Activated naive CD4-positive, alpha-beta T cell treated with anti-CD3 and anti-CD28 coated beads for 36 hours (primary cell): ENCODE measurements around the gene TSSK2. TPM values are rescaled to one million over a fixed set of nuclear protein-coding genes. Genes with fewer than 3 reads are reported as not detected.

Experiments
- CTCF ChIA-PET: fragments of 350-600 bp; sonication (Branson Sonifier 250); formaldehyde crosslinking; loops from one replicate; lab custom pipeline; 2021; ENCODE audit warnings: antibody characterized with exemption; lab: Charles Lee
- DNase-seq: peaks from one replicate; pipeline ENCODE4 v3.0.0-alpha.2; 2020
- H3K27ac Mint-ChIP-seq: one replicate; pipeline ENCODE4 v1.8.0; 2021; ENCODE audit warnings: mild to moderate bottlenecking, mixed read lengths
- H3K27me3 Mint-ChIP-seq: one replicate; pipeline ENCODE4 v1.8.0; 2021; ENCODE audit warnings: low read depth, mixed read lengths
- H3K36me3 Mint-ChIP-seq: one replicate; pipeline ENCODE4 v1.8.0; 2021; ENCODE audit warnings: low read depth, mixed read lengths
- H3K4me1 Mint-ChIP-seq: one replicate; pipeline ENCODE4 v1.8.0; 2021; ENCODE audit warnings: low read depth, mixed read lengths
- H3K4me3 Mint-ChIP-seq: one replicate; pipeline ENCODE4 v1.8.0; 2021; ENCODE audit warnings: mild to moderate bottlenecking, moderate library complexity, mixed read lengths
- H3K9me3 Mint-ChIP-seq: one replicate; pipeline ENCODE4 v1.8.0; 2021; ENCODE audit warnings: mixed read lengths
- intact Hi-C: fragments of 100-400 bp; cut with micrococcal nuclease; formaldehyde crosslinking; loops from one replicate; pipeline ENCODE4 v1.15.1; 2023
- total RNA-seq, 2 experiments: library from RNA; stranded (reverse); gene quantifications; one replicate each; pipeline ENCODE4 v1.2.3, GENCODE V29; 2021

The TSSK2 gene
- total RNA-seq, 2 experiments from 2014 or later, result not detected

DNA sequence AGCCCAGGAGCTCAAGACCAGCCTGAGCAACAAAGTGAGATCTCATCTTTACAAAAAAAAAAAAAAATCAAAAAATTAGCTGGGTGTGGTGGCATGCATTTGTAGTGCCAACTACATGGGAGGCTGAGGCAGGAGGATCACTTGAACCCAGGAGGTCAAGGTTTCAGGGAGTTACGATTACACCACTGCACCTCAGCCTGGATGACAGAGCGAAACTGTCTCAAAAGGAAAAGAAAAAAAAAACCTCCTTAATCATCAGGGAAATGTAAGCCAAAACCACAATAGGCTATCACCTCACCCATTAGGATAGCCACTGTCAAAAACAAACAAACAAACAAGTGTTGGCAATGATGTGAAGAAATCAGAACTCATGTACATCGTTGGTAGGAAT lies 22.3 kb upstream of the TSSK2 start:
- intact Hi-C loops, result loop anchor here (1.0 to 5.0 kb wide), 7 partner anchors 13 to 370 kb away; partner anchors contain the start of genes CDC45, CLTCL1, DGCR2 and ESS2
- Mint-ChIP-seq H3K36me3 (no peaks in the 10 kb centered on the region), H3K27me3 (no peaks in the 10 kb centered on the region), H3K27ac (peak overlapping the region; percentile 66), H3K9me3 (no peaks in the 10 kb centered on the region), H3K4me1 (peaks cover 70% of the 10 kb centered on the region), H3K4me3 (no peak overlapping the region)
- no peak for DNase-seq
- CTCF ChIA-PET, result interaction anchor here (1.6 kb wide), 1 partner anchor 11 kb away, joined by 3 read pairs; no protein-coding TSS in a partner anchor

DNA sequence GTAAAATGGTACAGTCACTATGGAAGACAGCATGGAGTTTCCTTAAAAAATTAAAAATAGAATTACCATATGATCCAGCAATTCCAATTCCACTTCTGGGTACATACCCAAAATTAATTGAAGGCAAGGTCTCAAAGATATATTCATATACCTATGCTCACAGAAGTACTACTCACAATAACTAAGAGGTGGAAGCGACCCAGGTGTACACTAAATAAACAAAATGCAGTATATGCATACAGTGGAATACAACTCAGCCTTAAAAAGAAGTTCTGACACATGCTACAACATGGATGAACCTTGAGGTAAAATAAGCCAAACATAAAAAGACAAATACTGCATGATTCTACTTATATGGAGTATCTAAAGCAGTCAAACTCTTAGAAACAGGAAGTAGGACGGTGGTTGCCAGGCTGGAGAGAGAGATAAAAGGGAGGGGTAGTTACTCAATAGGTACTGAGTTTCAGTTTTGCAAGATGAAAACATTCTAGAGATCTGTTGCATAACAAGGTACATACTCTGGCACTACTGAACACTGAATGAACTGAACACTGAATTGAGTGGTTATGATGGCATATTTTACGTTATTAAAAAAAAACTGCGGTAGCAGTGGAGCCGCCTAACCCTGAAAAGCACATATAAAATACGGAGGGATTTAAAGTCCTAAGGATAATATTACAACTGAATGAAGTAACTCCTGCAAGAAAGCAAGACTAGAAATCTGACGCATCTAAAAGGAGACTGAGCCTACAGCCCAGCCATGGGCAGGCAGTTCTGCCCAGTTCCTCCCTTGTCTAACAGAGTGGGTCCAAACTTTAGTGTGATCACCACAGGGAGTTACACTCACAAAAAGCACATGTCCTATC lies 21.7 kb upstream of the TSSK2 start:
- Mint-ChIP-seq H3K27me3 (no peaks in the 10 kb centered on the region), H3K4me1 (peaks cover 67% of the 10 kb centered on the region), H3K27ac (peak overlapping the region; percentile 79), H3K4me3 (peak overlapping the region; percentile 39), H3K9me3 (no peaks in the 10 kb centered on the region), H3K36me3 (no peaks in the 10 kb centered on the region)
- CTCF ChIA-PET, result interaction anchor here (1.1 to 1.9 kb wide), 3 partner anchors 12 to 73 kb away, joined by 4 to 11 read pairs (median 4); partner anchors contain the start of gene ESS2
- intact Hi-C loops, result loop anchor here (1.0 to 5.0 kb wide), 7 partner anchors 13 to 369 kb away; partner anchors contain the start of genes CDC45, CLTCL1, DGCR2 and ESS2
- peak; percentile 78 for DNase-seq

DNA sequence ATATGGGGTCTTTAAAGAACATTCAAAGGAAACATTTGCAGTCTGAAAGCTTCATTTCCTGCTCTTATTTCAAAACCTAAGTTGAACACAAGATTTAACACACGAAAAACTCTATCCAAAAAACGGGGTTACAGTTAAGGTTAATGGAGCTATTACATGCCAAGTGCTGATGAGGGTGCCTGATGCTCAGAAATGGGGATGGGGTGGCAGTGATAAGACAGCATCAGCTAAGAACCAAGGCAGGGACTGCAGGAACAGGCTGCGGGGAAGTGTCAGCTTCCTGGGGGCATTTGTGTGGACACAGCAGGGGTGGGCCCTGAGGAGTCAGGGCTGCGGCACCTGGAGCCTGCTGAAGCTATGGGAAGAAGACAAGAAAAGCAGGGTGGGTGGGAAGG lies 21.0 kb upstream of the TSSK2 start:
- Mint-ChIP-seq H3K9me3 (no peaks in the 10 kb centered on the region), H3K36me3 (no peaks in the 10 kb centered on the region), H3K4me1 (peaks cover 73% of the 10 kb centered on the region), H3K27ac (peak overlapping the region; percentile 79), H3K27me3 (no peaks in the 10 kb centered on the region), H3K4me3 (peak overlapping the region; percentile 39)
- intact Hi-C loops, result no loop called here
- CTCF ChIA-PET, result interaction anchor here (1.0 to 1.9 kb wide), 4 partner anchors 11 to 73 kb away, joined by 4 to 11 read pairs (median 4); partner anchors contain the start of gene ESS2
- no peak for DNase-seq

DNA sequence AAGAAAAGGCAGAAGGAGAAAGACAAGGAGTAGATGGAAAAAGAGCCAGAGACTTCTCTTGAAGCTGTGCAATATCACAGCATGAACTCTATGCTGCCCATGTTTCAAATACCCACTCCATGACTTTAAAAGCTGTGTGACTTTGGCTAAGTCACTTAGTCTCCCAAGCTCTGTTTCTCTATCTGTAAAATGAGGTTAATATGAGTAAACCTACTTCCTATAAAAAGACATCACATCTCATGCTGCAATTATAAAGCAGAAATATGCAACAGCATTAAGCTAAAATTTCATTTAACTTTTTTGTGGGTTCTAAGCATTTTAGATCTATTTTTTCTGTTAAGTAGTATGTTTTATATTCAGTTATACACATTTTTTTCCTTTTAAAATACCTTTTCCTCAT lies 20.5 kb upstream of the TSSK2 start:
- peak overlapping the region; percentile 14 for H3K27ac Mint-ChIP-seq
- no peak for DNase-seq
- H3K36me3 Mint-ChIP-seq, result no peaks in the 10 kb centered on the region
- CTCF ChIA-PET, result interaction anchor here (0.6 to 1.9 kb wide), 9 partner anchors 11 to 516 kb away, joined by 4 to 11 read pairs (median 5); partner anchors contain the start of gene ESS2
- peaks cover 78% of the 10 kb centered on the region for H3K4me1 Mint-ChIP-seq
- intact Hi-C loops, result no loop called here
- H3K4me3 Mint-ChIP-seq, result no peak overlapping the region
- H3K9me3 Mint-ChIP-seq, result no peaks in the 10 kb centered on the region
- H3K27me3 Mint-ChIP-seq, result no peaks in the 10 kb centered on the region

DNA sequence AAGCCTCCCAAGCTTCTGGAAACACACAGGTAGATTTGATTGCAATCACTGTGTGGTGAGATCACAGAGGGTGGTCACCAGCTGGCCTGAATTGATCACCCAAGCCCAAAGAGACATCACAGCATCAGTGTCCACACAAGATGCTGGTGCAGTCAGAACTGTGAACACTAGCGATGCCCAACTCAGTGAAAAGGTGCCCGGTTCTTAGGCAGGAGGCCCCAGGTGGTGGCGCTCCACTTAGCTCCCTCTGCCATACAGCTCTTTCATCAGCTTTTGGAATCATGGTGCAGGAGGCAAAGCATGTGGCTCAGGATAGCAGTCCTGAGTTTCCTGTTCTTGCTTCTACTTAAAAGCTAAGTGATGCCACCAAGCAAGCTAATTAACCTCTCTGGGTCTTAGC lies 20.0 kb upstream of the TSSK2 start:
- H3K9me3 Mint-ChIP-seq, result no peaks in the 10 kb centered on the region
- H3K27ac Mint-ChIP-seq, result peak overlapping the region; percentile 14
- DNase-seq, result no peak
- CTCF ChIA-PET, result interaction anchor here (0.6 to 1.9 kb wide), 8 partner anchors 10 to 516 kb away, joined by 4 to 11 read pairs (median 5); partner anchors contain the start of gene ESS2
- H3K4me1 Mint-ChIP-seq, result peaks cover 78% of the 10 kb centered on the region
- intact Hi-C loops, result no loop called here
- no peaks in the 10 kb centered on the region for H3K27me3 Mint-ChIP-seq
- no peak overlapping the region for H3K4me3 Mint-ChIP-seq
- H3K36me3 Mint-ChIP-seq, result no peaks in the 10 kb centered on the region

DNA sequence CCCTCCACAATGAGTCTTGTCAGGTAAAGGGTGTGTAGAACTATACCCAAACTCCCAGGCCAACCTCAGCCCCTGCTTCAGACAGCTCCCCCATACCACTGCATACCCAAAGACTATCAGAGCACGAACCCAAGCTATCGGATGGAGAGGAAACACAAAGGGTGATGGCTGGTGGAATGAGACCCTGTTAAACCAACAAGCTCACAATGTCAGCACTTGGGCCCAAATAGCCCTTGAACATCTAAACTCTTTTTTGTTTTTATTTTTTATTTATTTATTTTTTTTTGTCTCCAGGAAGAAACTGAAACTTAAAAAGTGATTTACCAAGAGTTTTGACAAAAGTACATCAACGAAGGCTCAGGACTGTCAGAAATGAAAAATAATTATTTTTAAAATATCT lies 19.5 kb upstream of the TSSK2 start:
- DNase-seq, result no peak
- Mint-ChIP-seq H3K9me3 (no peaks in the 10 kb centered on the region), H3K4me1 (peaks cover 78% of the 10 kb centered on the region), H3K4me3 (no peak overlapping the region), H3K36me3 (no peaks in the 10 kb centered on the region), H3K27ac (peak overlapping the region; percentile 47), H3K27me3 (no peaks in the 10 kb centered on the region)
- intact Hi-C loops, result no loop called here
- CTCF ChIA-PET, result interaction anchor here (1.9 kb wide), 1 partner anchor 33 kb away, joined by 11 read pairs; the partner anchor contains the start of gene ESS2

DNA sequence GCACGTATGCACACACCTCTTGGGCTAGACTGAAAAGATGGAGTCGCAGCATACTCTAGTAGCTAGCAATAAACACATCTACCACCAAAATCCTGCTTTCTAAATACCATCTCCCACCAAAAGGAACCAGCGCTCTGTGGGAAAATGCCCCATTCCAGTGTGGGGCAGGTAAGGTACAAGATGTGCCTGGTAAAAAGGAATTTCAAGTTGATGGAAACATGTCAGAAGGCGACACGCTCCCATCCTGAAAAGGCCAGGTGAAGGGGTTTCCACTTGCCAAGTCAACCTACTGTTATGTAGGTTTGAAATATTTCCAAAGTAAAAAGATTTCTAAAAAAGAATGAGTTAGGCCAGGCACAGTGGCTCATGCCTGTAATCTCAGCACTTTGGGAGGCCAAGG lies 17.7 kb upstream of the TSSK2 start:
- H3K27me3 Mint-ChIP-seq, result no peaks in the 10 kb centered on the region
- no peak for DNase-seq
- CTCF ChIA-PET, result no interaction called here
- peaks cover 79% of the 10 kb centered on the region for H3K4me1 Mint-ChIP-seq
- no peaks in the 10 kb centered on the region for H3K36me3 Mint-ChIP-seq
- H3K27ac Mint-ChIP-seq, result no peak overlapping the region
- no peaks in the 10 kb centered on the region for H3K9me3 Mint-ChIP-seq
- H3K4me3 Mint-ChIP-seq, result no peak overlapping the region
- intact Hi-C loops, result no loop called here

DNA sequence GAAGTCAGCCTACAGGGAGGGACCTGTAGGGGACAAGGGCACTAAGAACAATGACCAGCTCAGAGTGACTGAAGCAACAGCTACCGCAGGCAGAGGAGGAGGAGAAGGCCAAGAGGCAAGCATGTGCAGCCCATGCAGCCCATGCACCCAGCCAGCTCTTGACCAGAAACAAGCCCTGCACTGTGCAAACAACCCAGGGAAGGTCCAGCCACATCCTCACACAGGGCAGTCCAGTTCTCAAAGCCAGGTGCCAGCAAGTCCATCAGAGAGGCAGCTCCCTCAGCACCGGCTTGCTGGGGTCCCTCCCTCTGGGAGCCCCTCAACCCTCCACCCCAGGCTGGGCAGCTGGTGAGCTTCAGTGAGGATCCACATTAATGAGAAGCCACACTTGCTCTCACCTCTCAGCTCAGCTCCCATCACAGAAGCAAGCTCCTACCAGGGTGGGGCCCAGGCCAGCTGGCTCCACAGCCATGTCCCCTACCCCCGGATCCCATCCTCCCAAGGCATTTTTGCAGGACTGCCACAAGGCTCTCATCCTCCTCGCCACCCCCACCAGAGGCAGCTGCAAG lies 16.0 kb upstream of the TSSK2 start:
- peaks cover 78% of the 10 kb centered on the region for H3K4me1 Mint-ChIP-seq
- H3K27ac Mint-ChIP-seq, result no peak overlapping the region
- DNase-seq, result no peak
- H3K4me3 Mint-ChIP-seq, result no peak overlapping the region
- intact Hi-C loops, result no loop called here
- no peaks in the 10 kb centered on the region for H3K9me3 Mint-ChIP-seq
- no peaks in the 10 kb centered on the region for H3K36me3 Mint-ChIP-seq
- CTCF ChIA-PET, result interaction anchor here (1.6 kb wide), 1 partner anchor 9 kb away, joined by 5 read pairs; no protein-coding TSS in a partner anchor
- H3K27me3 Mint-ChIP-seq, result no peaks in the 10 kb centered on the region

DNA sequence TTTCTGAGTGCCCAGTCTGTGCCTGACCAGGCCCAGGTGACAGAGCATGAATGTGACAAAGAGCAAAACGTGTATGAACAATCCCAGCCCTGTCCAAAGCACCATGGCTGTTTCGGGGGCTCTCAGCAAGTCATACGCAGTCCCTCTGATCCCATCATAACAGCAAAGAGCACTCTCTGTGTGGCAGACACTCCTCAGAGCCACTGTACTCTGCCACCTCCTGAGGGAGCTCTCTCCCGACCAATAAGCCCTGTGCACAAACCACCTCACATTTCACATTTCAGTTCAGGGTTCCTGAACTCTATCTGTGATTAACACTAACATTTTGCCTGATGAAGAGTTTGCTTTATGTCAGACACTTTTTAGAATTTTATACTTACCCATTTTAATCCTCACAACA lies 15.5 kb upstream of the TSSK2 start:
- Mint-ChIP-seq H3K9me3 (no peaks in the 10 kb centered on the region), H3K36me3 (no peaks in the 10 kb centered on the region), H3K27ac (no peak overlapping the region), H3K27me3 (no peaks in the 10 kb centered on the region), H3K4me1 (peaks cover 79% of the 10 kb centered on the region), H3K4me3 (no peak overlapping the region)
- CTCF ChIA-PET, result interaction anchor here (1.6 kb wide), 1 partner anchor 10 kb away, joined by 5 read pairs; no protein-coding TSS in a partner anchor
- intact Hi-C loops, result no loop called here
- DNase-seq, result no peak

DNA sequence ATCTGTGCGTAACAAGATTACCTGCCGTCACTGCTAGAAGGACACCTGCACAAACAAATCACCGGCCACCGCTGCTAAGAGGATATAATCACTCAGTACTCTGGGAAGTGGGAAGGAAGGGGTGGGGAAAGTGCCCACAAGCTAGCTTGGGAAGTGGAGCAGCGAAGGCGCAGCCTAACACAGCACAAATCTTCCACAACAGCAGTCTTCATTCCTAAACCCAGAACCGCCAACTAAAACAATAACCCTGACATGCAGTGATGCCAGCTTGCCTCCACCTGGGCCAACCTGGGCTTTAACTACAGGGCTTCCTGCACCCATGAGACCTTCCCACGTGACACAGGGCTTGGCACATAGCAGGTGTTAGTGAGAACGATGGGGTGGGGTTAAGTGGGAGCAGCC lies 14.0 kb upstream of the TSSK2 start:
- H3K36me3 Mint-ChIP-seq, result no peaks in the 10 kb centered on the region
- no peak overlapping the region for H3K4me3 Mint-ChIP-seq
- H3K27me3 Mint-ChIP-seq, result no peaks in the 10 kb centered on the region
- no peaks in the 10 kb centered on the region for H3K9me3 Mint-ChIP-seq
- DNase-seq, result no peak
- no peak overlapping the region for H3K27ac Mint-ChIP-seq
- CTCF ChIA-PET, result interaction anchor here (1.9 kb wide), 1 partner anchor 28 kb away, joined by 6 read pairs; the partner anchor contains the start of gene ESS2
- intact Hi-C loops, result no loop called here
- H3K4me1 Mint-ChIP-seq, result peaks cover 77% of the 10 kb centered on the region

DNA sequence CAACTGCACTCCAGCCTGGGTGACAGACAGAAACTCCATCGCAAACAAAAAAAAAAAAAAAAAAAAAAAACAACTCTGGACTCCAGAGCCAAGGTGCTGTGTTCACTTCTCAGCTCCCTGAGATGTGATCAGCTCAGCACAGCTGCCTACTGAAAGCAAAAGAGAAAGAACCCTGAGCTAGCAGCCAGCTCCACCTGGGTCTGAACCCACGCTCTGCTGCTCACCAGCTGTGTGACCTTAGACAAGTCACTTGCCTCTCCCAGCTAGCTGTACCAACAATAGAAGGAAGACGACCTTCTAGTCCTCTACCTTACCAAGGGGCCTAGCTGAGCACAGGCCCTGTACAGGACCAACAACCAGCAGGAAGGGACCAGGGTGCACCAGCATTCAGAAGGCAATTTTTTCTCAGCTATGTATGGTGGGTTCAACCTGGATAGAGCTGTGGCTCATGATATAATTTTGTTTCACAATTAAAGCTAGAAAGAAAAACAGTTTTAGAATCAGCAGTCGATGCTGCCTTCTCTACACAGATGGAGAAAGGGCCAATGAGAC lies 12.7 kb upstream of the TSSK2 start:
- intact Hi-C loops, result no loop called here
- Mint-ChIP-seq H3K9me3 (no peaks in the 10 kb centered on the region), H3K27me3 (no peaks in the 10 kb centered on the region), H3K4me1 (peaks cover 75% of the 10 kb centered on the region), H3K27ac (no peak overlapping the region), H3K36me3 (no peaks in the 10 kb centered on the region), H3K4me3 (no peak overlapping the region)
- DNase-seq, result peak; percentile 51
- CTCF ChIA-PET, result interaction anchor here (0.6 to 1.9 kb wide), 5 partner anchors 13 to 142 kb away, joined by 3 to 7 read pairs (median 6); partner anchors contain the start of gene ESS2

DNA sequence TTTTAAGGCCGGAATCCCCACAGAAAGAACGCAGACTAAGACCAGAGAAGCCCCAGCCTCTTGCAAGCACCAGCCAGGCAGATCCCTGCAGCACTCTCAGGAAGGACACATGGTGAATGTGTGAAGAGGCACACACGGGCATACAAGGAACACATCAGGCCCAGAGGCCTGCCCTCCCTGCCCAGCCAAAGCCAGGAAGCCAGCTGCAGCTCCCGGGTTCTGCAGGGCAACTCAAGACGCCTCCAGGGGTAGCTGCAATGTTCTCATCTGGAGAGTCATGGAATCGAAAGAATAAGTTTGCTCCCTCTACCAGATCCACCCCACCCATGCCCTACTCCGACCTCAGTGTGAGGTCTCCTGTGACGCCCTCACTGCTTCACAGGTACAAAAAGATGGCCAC lies 11.2 kb upstream of the TSSK2 start:
- no peak overlapping the region for H3K27ac Mint-ChIP-seq
- no peaks in the 10 kb centered on the region for H3K27me3 Mint-ChIP-seq
- DNase-seq, result no peak
- CTCF ChIA-PET, result interaction anchor here (0.6 kb wide), 1 partner anchor 22 kb away, joined by 4 read pairs; no protein-coding TSS in a partner anchor
- no peaks in the 10 kb centered on the region for H3K9me3 Mint-ChIP-seq
- intact Hi-C loops, result loop anchor here (5.0 kb wide), 2 partner anchors 312 to 357 kb away; partner anchors contain the start of genes CDC45, HIRA, MRPL40 and UFD1
- H3K4me1 Mint-ChIP-seq, result peaks cover 70% of the 10 kb centered on the region
- H3K4me3 Mint-ChIP-seq, result peak overlapping the region; percentile 72
- no peaks in the 10 kb centered on the region for H3K36me3 Mint-ChIP-seq
